Measurements from ENCODE around the gene NDRG3. TPM values are rescaled to one million over a fixed set of nuclear protein-coding genes. Genes with fewer than 3 reads are reported as not detected.
"Not testable (repeated sequence)": the region's sequence is repeated elsewhere in the genome, so short reads cannot be mapped to it uniquely, and the experiment has no call there.

Gene NDRG3
- total and polyA plus RNA-seq, 7 donors = 21.6 to 38.9 (median 28.8) TPM

- H3K27me3 ChIP-seq = no peaks in the 10 kb centered on the region
- TF ChIP-seq POLR2AphosphoS5 (IDR thresholded peaks at IDR 0.05) = no peak
- TF ChIP-seq CTCF (IDR thresholded peaks at IDR 0.05) = no peak
- TF ChIP-seq EP300 (IDR thresholded peaks at IDR 0.05) = no peak
- no peak for TF ChIP-seq POLR2A (IDR thresholded peaks at IDR 0.05)
- H3K9me3 ChIP-seq = no peaks in the 10 kb centered on the region
- no peak overlapping the region for H3K4me3 ChIP-seq
- peaks cover 4 to 83% (median 16%) of the 10 kb centered on the region in 4 donors for H3K36me3 ChIP-seq
- 86 to 97% methylated on average over 6 of the region's 6 CpGs for WGBS, 2 donors
- intact Hi-C loops (cut with DNase I) = no loop called here
- no peak overlapping the region for H3K27ac ChIP-seq
- no peak for DNase-seq
- no peaks in the 10 kb centered on the region for H3K4me1 ChIP-seq
Observed at GRCh38 chr20:36684747-36685146, 61.1 kb downstream of the NDRG3 start.

- Histone ChIP-seq H3K4me3 (no peak overlapping the region), H3K27ac (no peak overlapping the region), H3K27me3 (no peaks in the 10 kb centered on the region), H3K9me3 (no peaks in the 10 kb centered on the region), H3K36me3 (peaks cover 12 to 95% (median 21%) of the 10 kb centered on the region in 4 donors), H3K4me1 (no peaks in the 10 kb centered on the region)
- DNase-seq = no peak
- intact Hi-C loops (cut with DNase I) = no loop called here
- TF ChIP-seq POLR2A (IDR thresholded peaks at IDR 0.05) (no peak), EP300 (IDR thresholded peaks at IDR 0.05) (no peak), POLR2AphosphoS5 (IDR thresholded peaks at IDR 0.05) (no peak), CTCF (IDR thresholded peaks at IDR 0.05) (no peak)
- 90 to 93% methylated on average over 1 of the region's 1 CpG for WGBS, 2 donors
Observed at GRCh38 chr20:36682311-36682710, 63.6 kb downstream of the NDRG3 start.

GRCh38 chr20:36677422-36677771 is 68.5 kb downstream of the NDRG3 start:
- H3K27me3 ChIP-seq = no peaks in the 10 kb centered on the region
- WGBS, 2 donors = 96 to 98% methylated on average over 8 of the region's 8 CpGs
- H3K9me3 ChIP-seq = no peaks in the 10 kb centered on the region
- peaks cover 7 to 59% (median 19%) of the 10 kb centered on the region in 4 donors for H3K36me3 ChIP-seq
- H3K4me3 ChIP-seq = no peak overlapping the region
- H3K4me1 ChIP-seq = no peaks in the 10 kb centered on the region
- intact Hi-C loops (cut with DNase I) = no loop called here
- no peak for DNase-seq
- TF ChIP-seq CTCF (IDR thresholded peaks at IDR 0.05) (no peak), POLR2A (IDR thresholded peaks at IDR 0.05) (no peak), EP300 (IDR thresholded peaks at IDR 0.05) (no peak), POLR2AphosphoS5 (IDR thresholded peaks at IDR 0.05) (no peak)
- no peak overlapping the region for H3K27ac ChIP-seq

GRCh38 chr20:36676701-36677421 is 69.0 kb downstream of the NDRG3 start:
- Histone ChIP-seq H3K27ac (no peak overlapping the region), H3K9me3 (no peaks in the 10 kb centered on the region), H3K4me1 (no peaks in the 10 kb centered on the region), H3K4me3 (no peak overlapping the region), H3K27me3 (no peaks in the 10 kb centered on the region), H3K36me3 (peaks cover 4 to 55% (median 19%) of the 10 kb centered on the region in 4 donors)
- no peak for DNase-seq
- WGBS, 2 donors = 96 to 97% methylated on average over 27 of the region's 27 CpGs
- intact Hi-C loops (cut with DNase I) = no loop called here
- no peak for TF ChIP-seq POLR2A (IDR thresholded peaks at IDR 0.05)
- TF ChIP-seq CTCF (IDR thresholded peaks at IDR 0.05) = no peak
- TF ChIP-seq EP300 (IDR thresholded peaks at IDR 0.05) = no peak
- TF ChIP-seq POLR2AphosphoS5 (IDR thresholded peaks at IDR 0.05) = no peak

GRCh38 chr20:36675545-36675944 is 70.3 kb downstream of the NDRG3 start:
- H3K27ac ChIP-seq; H3K9me3 ChIP-seq; DNase-seq; H3K4me3 ChIP-seq; H3K27me3 ChIP-seq; H3K4me1 ChIP-seq; intact Hi-C loops (cut with DNase I): not testable (repeated sequence)
- H3K36me3 ChIP-seq = peaks cover 6 to 50% (median 23%) of the 10 kb centered on the region in 4 donors
- 97 to 98% methylated on average over 8 of the region's 8 CpGs for WGBS, 2 donors
